OCI-LY3 (cell line): ENCODE data around the gene TMEM8B.

Experiments
- CTCF ChIP-seq: fragments of 200-600, 300-600 bp; sonication (generic); IDR thresholded peaks from 2 replicates; pipeline ENCODE4 v1.5.1; 2014; ENCODE audit warnings: antibody characterized with exemption, low read length, low read depth
- EZH2phosphoT487 ChIP-seq: fragments of 200-600 bp; shearing (Covaris generic); IDR thresholded peaks from 2 replicates; pipeline ENCODE4 v1.6.1; 2018; ENCODE audit warnings: antibody characterized with exemption, mixed run types, low read depth

DNA sequence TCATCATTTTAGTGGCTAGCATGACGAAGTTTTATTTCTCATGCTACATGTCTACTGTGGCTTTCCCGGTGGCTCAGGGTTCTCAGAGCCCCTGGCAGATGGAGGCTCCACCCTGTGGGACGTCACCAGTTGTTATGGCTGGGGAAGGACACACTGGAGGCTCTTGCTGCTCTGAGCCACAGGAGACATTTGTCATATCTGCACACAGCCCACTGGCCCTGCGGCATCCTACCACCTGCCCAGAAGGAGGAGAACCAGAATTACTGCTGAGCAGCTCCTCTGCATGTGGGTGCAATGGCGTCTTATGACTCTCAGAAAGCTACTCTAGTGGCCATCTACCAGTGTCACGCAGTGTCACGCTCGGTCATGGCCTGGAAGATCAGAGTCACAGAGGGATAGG is 34.6 kb downstream of the TMEM8B start:
- TF ChIP-seq EZH2phosphoT487 (no peak), CTCF (no peak)
